HG02571 (cell line): ENCODE results near the gene KIAA0825.

Source experiments
- ATAC-seq: cut with Tn5 transposase; IDR thresholded peaks from one replicate; pipeline ENCODE4 v1.9.1; 2021; ENCODE audit warnings: mild to moderate bottlenecking, moderate library complexity; ENCODE audit not compliant: unreplicated experiment

The KIAA0825 gene

DNA sequence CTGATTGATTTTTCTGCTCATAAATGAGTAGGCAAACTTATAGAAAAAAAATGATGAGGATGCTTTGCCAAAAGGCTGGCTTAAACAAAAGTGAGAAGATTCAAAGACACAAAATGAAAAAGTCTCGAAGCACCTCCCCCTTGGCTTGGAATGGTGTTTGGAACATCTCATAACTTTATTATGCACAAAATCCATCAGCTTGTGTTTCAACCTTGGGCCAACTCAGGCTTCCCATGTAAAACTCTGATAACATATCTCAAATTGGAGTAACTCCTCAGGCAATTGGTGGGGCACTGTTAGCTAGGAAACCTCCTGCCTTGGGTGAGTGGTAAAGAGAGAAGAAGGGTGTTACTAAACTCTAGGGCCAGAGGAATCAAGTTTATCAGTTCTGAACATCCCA, 176.3 kb downstream of the KIAA0825 start:
- no peak for ATAC-seq

DNA sequence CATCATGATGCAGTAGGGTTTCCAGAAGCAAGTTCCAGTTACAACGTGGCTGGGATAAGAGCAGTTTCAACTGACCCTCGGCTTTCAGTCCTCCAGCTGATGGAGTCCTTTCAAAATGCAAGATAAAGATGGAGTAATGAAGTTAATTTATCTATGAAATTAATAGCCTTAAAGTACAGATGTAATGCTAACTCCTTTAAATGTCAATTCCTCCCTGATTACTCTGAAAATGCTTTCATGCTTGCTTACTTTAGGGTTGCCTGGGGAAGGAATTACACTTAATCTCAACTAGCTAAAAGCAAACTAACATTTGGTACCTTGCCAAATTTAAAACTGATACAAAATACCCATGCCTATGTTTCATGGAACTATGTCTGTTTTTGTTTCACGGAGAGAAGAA, 178.4 kb downstream of the KIAA0825 start:
- no peak for ATAC-seq

DNA sequence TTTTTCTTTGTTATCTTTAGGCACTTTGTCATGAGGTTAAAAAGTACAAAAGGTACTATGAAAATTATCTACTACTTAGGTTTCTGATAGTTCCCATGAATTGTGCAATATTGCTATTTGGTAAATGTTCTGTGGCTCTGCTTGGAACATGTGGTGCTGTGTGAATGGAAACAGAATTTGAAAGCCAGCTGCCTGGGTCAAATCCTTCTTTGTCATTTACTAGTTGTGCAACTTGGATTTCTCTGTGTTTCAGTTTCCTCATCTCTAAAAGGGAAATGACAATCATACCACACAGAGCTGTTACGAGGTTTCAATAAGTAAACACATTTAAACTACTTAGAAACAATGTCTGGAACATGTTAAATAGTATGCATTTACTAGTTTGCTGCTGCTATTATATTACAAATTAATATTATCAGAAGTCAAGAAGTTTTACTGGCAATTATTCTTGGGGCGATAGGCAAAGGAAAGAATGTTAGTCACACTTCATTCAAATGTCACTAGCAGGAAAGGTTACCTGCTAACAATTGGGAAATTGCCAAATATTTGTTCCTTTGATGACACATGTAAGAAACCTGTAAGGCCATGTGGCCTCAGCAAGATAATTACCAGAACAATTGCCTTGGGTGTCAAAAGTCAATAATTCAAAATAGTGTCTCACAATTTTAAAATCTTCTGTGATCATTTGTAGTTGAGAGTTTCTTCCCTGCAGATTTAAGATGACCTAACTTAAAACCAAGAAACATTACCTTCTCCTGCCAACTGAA, 184.8 kb downstream of the KIAA0825 start:
- no peak for ATAC-seq

DNA sequence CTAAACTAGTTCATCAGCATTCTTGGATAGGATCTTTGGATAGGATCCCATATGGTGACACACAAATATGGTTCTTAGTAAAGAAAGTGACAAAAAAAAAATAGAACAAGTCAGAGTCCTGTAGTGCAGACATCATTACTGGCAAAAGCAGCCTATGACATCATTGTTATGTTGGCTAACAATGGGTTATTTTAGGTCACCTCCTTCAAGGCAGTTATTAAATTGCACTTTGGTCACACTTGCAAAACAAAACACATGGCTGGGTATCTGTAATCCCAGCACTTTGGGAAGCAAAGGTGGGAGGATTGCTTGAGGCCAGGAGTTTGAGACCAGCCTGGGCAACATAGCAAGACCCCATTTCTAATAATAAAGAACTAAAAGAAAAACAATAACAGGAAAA, 185.9 kb downstream of the KIAA0825 start:
- no peak for ATAC-seq

DNA sequence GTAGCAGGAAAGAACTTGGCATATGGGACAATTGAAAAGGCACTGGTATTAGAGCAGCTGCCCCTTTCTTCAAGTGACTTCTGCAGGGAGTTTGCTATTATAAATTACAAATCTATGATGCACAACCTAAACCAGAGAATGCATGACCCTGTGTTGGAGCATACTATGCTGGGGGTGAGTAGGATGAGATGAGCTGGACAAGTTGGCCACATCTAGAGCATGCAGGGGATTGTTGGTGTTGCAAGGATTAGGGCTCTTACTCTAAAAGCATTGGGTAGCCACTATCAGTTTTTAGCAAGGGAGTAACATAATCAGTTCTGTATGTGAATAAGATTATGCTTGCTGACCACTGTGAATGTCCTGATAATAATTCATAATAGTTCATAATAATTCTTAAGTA, 186.7 kb downstream of the KIAA0825 start:
- ATAC-seq, result no peak

GRCh38 chr5:94429566-94429965, 188.8 kb downstream of the KIAA0825 start:
- no peak for ATAC-seq

- no peak for ATAC-seq
Measured at GRCh38 chr5:94425396-94425795, 193.0 kb downstream of the KIAA0825 start.

DNA sequence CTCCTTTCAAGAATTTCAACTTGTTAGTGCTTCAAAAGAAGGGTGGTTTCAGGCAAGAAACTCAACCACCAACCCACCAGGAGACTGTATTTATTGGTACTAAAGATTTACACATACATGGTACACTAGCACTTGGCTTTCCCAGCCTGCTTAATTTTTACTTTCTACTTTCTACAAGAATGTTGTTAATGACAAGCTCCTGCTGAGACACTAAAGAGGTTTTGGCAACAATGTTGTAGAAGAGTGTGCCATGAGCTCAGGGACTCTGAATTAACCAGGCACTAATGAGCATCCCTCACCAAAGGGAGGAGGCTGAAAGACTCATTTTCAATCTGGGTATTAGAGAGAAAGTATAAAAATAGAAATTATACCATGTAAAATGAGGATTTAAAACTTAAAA, 195.0 kb downstream of the KIAA0825 start:
- ATAC-seq, result no peak

- no peak for ATAC-seq
Measured at GRCh38 chr5:94422812-94423211, 195.6 kb downstream of the KIAA0825 start.

GRCh38 chr5:94420885-94421284, 197.5 kb downstream of the KIAA0825 start:
- ATAC-seq, result no peak

DNA sequence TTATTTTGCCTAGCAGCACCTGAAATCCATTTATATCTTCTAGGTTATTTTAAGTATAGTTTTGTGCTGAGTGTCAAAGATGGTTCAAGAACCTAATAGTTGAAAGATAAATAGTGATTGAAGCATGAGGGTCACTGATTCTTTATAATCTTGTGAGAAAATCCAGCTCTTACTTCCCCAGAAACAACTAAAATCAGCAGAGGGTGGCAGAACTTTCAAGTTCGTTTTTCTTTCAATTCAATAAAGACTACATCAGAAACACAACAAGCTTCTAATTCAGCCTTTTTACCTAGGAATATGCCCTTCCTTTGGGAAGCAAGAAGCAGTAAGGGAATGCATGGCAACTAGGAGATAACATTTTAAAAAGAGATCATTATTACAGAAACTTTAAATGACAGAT, 202.6 kb downstream of the KIAA0825 start:
- ATAC-seq, result no peak

DNA sequence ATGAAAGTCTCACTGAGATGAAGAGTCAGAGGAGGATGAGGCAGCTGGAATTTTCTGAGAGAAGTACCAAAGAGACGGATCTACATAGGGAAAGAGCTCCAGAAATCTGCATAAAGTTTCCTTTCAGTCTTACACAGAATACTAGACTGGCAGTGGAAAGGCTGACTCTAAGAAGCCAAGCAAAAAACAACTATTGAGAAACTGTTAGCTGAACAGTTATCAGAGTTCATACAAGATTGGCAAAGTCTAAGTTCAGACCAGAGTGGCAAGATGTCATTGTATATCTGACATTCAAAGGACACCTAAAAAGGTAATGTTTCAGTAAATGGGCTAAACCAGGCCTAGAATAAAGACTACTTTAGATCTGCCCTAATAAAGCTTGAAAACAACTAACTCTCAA, 209.0 kb downstream of the KIAA0825 start:
- no peak for ATAC-seq

- ATAC-seq, result no peak
Measured at GRCh38 chr5:94407023-94407422, 211.4 kb downstream of the KIAA0825 start.

GRCh38 chr5:94403483-94403882, 214.9 kb downstream of the KIAA0825 start:
- no peak for ATAC-seq

- ATAC-seq, result no peak
Measured at GRCh38 chr5:94402096-94402495, 216.3 kb downstream of the KIAA0825 start.

DNA sequence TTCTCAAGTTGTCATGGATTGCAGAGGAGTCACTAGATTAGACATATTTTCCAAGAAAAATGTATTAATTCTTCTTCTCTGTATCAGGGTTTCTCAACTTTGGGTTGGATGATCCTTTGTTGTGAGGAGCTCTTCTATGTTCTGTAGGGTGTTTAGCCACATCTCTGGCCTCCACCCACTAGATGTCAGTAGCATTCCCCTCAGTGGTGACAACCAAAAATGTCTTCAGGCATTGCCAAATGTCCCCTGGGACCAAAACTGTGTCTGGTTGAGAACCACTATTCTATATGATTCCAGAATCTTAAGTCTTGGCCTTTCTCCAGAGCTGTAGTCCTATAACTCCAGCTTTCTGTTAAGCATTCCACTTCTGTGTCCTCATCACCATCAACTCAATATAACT, 220.9 kb downstream of the KIAA0825 start:
- ATAC-seq, result no peak

- ATAC-seq, result no peak
Measured at GRCh38 chr5:94396687-94397086, 221.7 kb downstream of the KIAA0825 start.

GRCh38 chr5:94395468-94395867, 222.9 kb downstream of the KIAA0825 start:
- ATAC-seq, result no peak

- no peak for ATAC-seq
Measured at GRCh38 chr5:94391996-94392395, 226.4 kb downstream of the KIAA0825 start.

- peak; percentile 63 for ATAC-seq
Measured at GRCh38 chr5:94389515-94389899, 228.9 kb downstream of the KIAA0825 start.

- ATAC-seq, result no peak
Measured at GRCh38 chr5:94388773-94389514, 229.5 kb downstream of the KIAA0825 start.

- ATAC-seq, result no peak
Measured at GRCh38 chr5:94385767-94386166, 232.6 kb downstream of the KIAA0825 start.
